Lung microvascular endothelial cell (primary cell): Measurements from ENCODE around the gene KRT23. TPM values are rescaled to one million over a fixed set of nuclear protein-coding genes. Genes with fewer than 3 reads are reported as not detected.
A peak's percentile ranks its signal among the peaks of the same experiment; 100 is the strongest.

Experiments
- DNase-seq, 2 donors: peaks; one replicate each; pipeline versions ENCODE4 v3.0.0 to v3.0.0-alpha.2; 2010; ENCODE audit warnings: low read depth in 2 of 2
- total RNA-seq: library from RNA; depleted of rRNA; stranded (reverse); fragments of >200 nt; gene quantifications from 2 replicates; pipeline ENCODE4 v1.2.1, GENCODE V29; 2014

KRT23 gene, protein sequence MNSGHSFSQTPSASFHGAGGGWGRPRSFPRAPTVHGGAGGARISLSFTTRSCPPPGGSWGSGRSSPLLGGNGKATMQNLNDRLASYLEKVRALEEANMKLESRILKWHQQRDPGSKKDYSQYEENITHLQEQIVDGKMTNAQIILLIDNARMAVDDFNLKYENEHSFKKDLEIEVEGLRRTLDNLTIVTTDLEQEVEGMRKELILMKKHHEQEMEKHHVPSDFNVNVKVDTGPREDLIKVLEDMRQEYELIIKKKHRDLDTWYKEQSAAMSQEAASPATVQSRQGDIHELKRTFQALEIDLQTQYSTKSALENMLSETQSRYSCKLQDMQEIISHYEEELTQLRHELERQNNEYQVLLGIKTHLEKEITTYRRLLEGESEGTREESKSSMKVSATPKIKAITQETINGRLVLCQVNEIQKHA
- total RNA-seq = under 0.01 and 1.6 TPM in 2 replicates

DNA sequence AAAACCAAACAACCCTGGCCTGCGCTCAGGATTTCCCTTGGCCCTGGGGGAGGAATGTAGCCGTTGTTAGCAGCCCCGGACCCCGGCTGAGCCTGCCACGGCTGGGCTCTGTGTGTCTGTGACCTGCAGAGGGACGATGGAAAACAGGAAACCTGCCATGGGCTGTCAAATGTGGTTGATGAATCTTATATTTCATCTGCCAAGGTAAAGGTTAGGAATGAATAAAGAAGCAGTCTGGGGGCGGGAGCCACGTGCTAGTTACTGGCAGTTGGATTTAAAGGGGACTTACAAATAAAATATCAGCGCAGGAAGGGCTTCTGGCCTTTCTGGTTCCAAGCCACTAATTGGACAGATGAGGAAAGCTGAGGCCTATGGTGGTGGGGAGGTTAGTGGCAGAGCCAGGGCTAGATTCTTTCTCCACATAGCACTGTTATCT lies at the start of gene KRT23:
Gene KRT23 (minus strand): TSS at position 263 of the 436 bp plus-strand sequence. CDS start 1,043 bp downstream, outside the sequence.
- DNase-seq = peak in 1 of 2 donors; percentile 76

DNA sequence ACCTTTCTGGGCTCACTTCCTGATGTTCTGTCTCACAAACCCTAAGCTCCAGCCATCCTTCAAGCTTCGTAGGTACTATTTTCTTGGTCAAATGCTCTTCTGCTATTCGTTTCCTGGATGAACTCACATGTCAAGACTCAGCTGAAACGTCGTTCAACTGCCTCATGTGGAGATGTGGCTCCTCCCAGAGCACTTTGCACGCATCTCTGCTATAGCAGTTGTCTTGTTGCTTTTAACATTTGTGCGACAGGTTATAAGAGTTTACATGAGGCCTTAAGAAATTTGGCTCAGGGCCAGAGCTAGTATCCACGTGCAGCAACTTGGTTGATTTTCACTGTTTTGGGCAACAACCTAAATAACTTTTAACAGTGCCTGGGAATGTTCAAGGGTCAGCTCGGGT lies 49.5 kb upstream of the KRT23 start:
- no peak for DNase-seq

DNA sequence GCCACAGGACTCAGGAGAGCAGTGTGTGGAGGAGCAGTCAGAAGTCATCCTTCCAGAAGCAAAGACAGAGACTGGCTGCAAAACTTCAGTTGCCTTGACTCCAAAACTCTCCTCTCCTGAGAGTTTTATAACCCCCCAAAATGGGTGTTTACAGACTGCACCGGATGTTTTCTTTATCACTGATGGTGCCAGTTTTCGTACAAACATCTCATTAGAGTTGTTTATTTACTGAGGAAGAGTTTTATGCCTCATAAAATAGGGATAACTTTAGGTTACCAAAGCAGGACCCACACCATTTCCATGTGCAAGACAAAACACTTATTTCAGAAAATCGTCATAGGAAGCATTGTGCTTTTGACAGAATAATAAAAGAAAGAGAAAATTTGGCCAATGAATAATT lies 46.8 kb upstream of the KRT23 start, which contains the start of gene KRT40:
Gene KRT40 (minus strand): TSS at position 101 of the 400 bp plus-strand sequence. CDS start 53 bp downstream, at position 48.
- no peak for DNase-seq

DNA sequence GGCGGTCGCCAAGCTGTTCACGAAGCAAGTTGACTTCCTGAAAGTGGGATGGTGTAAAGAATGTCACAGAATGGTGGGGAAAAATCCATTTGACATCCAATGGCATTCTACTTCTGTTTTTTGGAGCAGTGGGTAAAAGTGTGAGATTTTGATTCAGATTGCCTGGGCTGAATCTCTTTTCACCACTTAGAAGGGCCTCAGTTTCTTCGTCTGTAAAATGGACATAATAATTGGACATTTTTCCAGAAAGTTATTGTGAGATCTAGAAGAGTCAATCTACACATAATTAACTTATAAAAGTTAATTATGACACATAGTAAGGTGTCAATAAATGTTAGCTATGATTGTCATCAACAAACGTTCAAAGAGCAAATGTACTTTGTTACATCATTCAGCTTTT lies 43.7 kb upstream of the KRT23 start:
- DNase-seq = no peak

DNA sequence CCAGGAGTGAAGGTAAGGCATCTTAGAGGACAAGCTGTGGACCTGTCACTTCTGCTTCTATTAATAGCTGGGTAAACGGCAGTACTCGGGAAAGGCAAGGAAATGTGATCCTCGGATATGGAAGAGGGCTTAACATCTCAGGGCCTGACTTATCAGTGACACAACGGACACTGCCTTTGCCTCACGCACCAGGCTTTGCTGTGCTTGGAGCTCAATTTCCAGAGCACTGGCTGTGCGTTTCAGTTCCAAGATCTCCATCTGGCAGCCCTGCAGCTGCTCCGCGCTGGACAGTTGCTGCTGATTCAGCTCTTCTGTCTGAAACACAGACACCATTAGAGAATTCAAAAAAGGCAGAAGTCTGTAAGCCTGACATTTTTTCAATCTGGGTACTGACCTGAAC lies 43.1 kb upstream of the KRT23 start:
- DNase-seq = no peak

DNA sequence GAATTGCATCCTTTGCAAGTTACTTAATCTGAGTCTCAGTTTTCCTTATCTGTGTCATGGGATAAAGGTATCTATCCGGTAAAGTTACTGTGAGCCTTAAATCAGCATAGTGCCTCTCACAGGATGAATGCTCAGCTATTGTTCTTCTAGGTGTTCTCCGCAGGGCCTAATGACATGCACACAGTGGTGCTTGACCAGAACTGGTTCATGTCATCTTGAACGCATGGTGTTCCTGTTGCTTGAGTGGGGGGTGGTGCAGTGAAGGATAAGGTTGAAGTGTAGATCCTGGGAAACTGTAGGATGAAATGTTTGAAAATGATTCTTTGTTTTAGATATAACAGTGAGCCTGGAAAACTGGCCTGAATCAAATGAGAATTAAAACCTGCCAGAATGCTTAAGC lies 42.7 kb upstream of the KRT23 start:
- no peak for DNase-seq

DNA sequence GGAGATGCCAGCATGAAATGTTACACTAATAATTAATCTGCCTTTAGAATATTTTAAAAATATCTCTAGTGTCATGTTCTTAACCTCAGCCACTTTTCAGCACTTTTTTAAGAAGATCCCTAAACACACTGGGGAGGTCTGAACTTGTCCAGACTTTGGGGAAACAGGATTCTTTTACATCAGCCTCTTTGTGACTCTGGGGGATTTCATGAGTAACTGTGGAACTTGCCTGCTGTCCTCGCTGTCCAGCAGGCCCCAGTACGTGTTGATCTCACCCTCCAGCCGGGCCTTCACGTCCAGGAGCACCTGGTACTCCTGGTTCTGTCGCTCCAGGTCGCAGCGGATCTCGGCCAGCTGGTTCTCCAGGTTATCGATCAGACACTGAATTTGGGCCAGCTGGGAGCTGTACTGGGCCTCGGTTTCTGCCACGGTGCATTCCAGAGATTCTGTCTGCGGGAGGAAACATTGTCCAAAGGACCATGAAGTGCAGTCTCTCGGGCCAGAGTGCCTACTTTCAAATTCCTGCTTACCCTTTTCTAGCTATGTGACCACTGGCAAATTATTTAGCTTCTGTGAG lies 41.2 kb upstream of the KRT23 start:
- DNase-seq = no peak

DNA sequence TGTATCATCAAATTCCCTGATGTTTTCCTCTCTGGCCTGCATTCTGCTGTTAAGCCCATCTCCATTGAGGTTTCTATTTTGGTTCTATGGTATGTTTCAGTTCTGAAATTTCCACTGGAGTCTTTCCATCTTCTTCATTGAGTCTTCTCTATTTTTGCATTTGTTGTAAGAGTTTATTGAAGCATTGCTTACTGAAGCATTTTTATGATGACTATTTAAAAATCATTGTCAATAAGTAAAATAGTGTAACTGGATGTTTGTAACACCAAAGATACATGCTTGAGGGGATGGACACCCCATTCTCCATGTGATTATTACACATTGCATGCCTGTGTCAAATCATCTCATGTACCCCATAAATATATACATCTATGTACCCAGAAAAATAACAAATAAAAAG lies 38.1 kb upstream of the KRT23 start:
- no peak for DNase-seq

DNA sequence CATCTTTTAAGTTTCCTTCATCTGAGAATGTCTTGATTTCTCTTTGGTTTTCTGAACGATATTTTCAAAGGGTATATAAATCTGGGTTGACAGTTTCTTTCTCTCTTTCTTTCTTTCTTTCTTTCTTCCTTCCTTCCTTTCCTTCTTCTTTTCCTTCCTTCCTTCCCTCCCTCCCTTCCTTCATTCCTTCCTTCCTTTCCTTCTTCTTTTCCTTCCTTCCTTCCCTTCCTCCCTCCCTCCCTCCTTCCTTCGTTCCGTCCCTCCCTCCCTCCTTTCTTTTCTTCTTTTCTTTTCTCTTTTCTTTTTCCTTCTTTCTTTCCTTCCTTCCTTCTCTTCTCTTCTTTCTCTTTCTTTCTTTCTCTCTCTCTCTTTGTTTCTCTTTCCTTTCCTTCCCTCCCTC lies 36.9 kb upstream of the KRT23 start:
- DNase-seq = no peak

DNA sequence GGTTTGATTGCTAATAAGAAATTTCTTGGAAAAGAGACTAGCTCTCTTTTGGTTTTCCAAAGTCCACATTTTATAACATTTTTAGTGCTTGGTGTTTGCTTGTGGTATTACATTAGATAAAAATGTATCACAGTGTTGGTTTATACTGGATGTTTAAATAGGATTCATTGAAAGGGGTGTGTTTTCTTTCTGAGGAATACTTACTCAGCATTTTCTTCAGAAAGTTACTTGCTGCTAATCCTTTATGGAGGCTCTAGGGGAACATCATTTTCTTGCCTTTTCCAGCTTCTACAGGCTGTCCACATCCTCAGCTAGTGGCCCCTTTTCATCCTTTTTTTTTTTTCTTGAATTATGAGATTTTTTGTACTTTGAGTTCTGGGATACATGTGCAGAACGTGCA lies 30.1 kb upstream of the KRT23 start:
- DNase-seq = no peak

DNA sequence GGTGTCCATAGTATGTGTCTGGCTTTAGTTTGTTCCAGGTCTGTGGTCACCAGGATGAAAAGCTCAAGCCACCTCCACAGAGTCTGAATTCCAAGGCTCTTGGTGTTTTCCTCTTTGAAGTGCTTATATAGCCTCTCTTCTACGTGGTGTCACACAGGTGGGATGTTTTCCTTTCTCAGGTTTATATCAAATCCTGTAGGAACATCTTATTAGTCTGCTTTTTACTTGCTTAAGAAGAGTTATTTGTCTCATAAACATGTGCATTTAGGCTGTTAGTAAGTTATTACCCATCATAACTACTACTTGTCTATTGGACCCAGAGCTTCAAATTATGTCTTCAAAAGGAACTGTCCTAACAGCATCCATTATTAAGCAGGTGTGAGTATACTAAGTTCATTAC lies 29.4 kb upstream of the KRT23 start, which contains the start of gene KRT39:
Gene KRT39 (minus strand): TSS at position 101 of the 400 bp plus-strand sequence. CDS start 92 bp downstream, at position 9.
- no peak for DNase-seq

DNA sequence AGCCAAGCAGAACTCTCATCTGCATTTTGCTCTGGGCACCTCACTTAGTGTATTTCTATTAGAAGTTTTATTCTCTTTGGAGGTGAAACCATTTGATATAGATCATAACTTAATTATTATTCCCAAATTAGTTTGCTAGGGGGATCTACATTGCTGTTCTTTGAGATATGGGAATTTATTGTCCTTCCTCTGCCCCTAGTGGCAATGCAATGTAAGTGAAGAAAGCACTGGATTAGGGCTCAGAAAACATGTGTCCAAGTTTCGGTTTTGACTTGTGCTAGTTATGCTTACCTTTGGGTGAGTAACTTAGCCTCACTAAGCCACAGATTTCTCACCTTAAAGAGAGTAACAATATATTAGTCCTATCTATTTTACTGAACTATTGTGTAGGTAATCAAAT lies 26.4 kb upstream of the KRT23 start:
- DNase-seq = peak; percentile 17 to 52

DNA sequence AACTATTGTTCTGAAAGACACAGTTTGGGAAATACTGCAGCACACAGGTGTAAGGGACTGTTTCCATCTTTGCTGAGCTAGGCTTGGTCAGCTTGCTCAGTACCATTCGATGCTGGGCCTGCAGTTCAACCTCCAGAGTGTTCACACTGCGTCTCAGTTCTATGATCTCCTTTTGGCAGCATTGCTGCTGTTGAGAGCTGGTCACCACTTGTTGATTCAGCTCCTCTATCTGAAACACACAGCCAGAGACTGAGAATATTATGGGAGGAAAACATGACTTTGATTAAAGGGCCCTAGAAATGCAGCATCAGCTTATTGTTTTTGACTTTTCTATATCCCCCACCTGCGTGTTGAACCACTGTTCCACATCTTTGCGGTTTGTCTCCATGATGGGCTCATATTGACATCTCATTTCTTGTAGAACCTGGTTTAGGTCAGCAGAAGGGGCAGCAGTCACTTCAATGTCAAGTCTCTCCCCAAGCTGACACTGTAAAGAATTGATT lies 24.7 kb upstream of the KRT23 start:
- no peak for DNase-seq

DNA sequence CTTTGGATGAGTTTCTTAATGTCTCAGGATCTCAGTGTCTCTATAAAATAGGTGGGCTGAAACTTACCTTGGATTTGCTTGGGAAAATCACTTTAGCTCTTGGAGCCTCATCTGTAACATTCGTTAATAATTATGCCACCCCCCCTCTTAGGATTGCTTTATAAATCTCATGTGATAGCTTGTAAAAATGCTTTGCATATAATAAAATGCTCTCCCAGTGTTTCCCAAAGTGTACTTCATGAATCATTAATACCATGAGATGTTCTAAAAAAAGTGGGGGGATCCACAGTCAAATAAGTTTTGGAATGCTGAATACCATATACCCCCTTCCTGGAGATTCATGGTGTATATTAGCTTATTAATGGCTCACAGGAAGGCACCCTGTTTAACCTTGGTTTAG lies 24.1 kb upstream of the KRT23 start:
- DNase-seq = no peak

DNA sequence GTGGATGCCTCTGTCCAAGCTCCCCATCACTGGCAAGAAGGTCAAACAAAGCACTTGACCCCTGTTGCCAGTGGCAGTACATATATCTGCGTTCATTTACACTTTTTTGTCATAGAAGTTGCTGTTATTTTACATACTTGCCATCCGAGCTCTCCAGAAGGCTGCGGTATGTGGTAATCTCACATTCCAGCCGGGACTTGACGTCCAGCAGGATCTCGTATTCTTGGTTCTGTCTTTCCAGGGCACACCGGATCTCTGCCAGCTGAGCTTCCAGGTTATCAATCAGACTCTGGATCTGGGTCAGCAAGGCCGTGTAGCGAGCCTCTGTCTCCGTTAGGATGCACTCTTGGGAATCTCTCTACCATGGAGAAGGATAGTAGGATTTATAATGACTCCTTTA lies 22.7 kb upstream of the KRT23 start:
- no peak for DNase-seq

DNA sequence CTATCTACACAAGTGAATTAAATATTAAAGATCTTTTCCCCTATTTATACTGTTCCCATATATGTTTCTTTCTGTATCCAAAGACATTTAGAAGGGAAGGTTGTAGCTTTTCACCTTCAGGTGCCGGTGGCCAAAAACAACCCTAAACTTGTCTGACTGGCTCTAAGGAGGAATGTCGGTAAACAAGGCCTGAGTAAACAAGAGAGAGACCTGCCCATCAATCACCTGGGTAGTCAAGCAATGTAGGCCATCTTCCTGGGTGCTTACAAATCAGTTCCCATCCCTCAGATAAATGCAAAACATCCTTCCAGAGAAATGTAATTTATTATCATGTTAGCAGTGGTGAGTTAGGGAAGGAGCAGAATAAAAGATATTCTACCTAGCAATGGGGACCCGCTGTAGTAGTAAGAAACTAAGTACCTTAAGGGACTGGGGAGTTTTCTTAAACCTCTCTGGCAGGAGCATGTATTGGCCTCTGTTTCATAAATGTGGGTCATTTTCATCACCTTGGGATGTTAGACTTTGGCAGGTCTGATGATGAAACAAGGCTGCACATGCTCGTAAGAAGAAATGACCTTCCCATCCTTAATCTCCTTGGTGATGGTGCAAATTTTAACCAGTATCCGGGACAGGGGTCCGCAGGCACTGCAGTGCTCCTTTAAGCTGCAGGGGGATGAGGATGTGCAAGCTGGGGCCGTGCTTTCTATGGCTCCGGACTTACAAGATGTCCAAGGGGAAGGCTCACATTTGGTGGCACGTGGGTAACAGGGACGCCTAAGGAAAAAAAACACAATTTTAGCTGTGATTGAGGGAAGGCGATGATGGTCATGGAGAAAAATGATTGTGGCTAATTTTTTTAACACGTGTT lies 20.9 kb upstream of the KRT23 start:
- no peak for DNase-seq

DNA sequence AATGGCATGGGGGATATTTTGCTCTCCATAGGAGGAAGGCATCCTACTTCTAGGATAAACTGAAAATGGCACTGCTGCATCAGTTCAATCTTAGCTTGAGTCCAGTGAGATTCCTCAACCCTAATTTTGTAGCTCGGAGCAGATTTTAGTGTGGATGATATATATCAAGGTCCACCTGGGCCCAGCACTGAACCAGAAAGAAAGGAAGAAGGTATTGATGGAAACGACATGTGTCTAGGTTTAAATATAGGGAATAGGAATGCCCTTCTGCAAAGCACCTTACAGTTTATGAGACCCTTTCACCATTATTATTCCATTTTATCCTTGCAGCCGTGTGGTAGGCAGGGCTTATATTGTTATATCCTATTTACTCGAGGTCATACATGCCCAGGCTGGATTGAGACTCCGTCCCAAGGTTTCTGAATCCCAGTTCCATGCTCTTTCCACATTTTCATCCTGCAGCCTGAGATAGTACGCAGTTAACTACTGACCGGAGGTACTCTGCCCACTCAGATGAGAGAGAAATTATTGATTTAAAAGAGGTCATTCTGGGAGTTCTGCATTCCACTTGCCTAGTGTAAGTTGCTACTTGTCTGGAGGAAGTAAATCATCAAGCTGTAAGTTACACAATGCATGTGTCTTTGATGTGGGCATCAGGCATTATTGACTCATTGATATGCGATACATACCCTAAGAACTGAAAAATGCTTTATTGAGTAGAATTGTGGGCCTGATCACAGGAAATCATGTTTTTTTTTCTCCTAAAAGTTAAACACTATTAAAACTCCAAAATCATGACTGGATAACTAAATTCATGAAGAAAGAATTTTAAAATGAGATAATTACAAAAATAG lies 19.2 kb upstream of the KRT23 start:
- no peak for DNase-seq

DNA sequence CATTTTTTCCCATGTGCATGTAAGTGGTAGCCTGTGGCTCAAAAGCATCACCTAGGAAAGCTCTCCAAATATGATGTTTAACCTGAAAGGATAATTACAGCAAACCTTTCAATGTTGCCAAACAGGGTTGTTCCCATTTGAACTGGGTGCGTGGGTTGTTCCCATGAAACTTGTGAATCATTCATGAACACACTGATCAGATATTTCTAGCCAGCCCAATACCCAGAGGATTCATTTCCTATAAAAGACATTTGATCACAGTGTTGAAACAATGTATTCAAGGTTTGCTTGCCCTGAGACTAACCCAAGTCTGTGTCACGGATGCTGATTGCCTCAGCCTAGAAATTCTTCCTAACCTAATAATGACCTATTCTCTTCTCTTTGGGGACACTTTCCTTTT lies 16.4 kb upstream of the KRT23 start:
- no peak for DNase-seq

DNA sequence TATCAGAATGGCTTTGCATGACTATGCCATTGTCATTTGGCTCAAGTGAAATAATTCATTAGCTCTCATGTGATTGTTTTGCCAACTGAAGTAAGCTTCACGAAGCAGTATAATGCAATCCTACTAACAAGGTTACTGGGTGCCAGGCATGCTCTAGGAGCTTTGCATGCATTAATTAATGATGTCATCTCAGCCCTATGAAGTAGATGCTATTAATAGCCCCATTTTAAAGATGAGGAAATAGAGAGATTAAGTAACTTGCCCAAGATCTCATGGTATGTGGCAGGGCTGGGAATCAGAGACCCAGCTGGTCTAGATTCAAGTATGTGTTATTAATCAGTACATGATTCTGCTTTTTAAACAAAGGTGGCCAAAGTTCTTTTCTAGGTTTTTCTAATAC lies 15.2 kb upstream of the KRT23 start:
- DNase-seq = no peak

DNA sequence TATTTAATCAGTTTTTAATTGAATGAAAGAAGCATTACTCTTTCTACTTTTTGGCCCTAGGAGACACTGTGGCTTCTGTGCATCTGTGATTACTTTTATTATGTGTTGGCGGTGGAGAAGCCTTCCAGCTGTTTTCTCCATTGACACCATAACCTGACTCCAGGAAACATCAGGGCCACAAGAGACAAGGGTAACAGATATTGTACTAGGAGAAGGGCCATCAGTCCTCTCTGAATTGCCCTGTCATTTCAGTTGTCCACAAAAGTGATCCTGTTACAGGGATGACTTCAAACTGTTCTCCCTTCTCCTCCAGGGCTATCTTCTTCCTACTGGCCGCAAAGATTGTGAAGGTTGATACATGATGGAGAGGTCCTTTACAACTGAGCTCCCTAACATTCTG lies 14.7 kb upstream of the KRT23 start:
- no peak for DNase-seq
